Natural killer cell (primary cell): ENCODE results near the gene TGM2. TPM values are rescaled to one million over a fixed set of nuclear protein-coding genes. Genes with fewer than 3 reads are reported as not detected.
A peak's percentile ranks its signal among the peaks of the same experiment; 100 is the strongest.

Experiments used
- ATAC-seq, 3 donors: fragments of 150-1000 bp in 2 of 3; fragments of 200-7000 bp in 1 of 3; cut with Tn5 transposase; 1 replicate in 1 of 3; 2 replicates in 2 of 3; pipeline ENCODE4 v1.10.0; 2021; ENCODE audit warnings: mild to moderate bottlenecking in 2 of 3, moderate library complexity in 2 of 3
- DNase-seq, 2 donors: peaks; one replicate each; pipeline versions ENCODE4 v3.0.0 to v3.0.0-alpha.2; 2013 to 2021; ENCODE audit warnings: mixed read lengths in 1 of 2
- H3K27ac ChIP-seq: one replicate; pipeline ENCODE4 v1.5.1; 2013; ENCODE audit warnings: mild to moderate bottlenecking, low read length
- H3K27me3 ChIP-seq: one replicate; pipeline ENCODE4 v1.6.1; 2013; ENCODE audit warnings: low read length; ENCODE audit not compliant: control insufficient read depth, insufficient read depth
- H3K36me3 ChIP-seq: one replicate; pipeline ENCODE4 v1.6.1; 2013; ENCODE audit warnings: low read length; ENCODE audit not compliant: control insufficient read depth, insufficient read depth
- H3K4me1 ChIP-seq: one replicate; pipeline ENCODE4 v1.6.1; 2013; ENCODE audit warnings: low read length; ENCODE audit not compliant: control insufficient read depth, insufficient read depth
- H3K4me3 ChIP-seq: one replicate; pipeline ENCODE4 v1.5.1; 2013; ENCODE audit warnings: low read length
- H3K9me3 ChIP-seq: one replicate; pipeline ENCODE4 v1.6.1; 2013; ENCODE audit warnings: low read length; ENCODE audit not compliant: control insufficient read depth, insufficient read depth
- H3K27ac Mint-ChIP-seq, 2 donors: one replicate each; pipeline ENCODE4 v1.8.0; 2022; ENCODE audit warnings: mild to moderate bottlenecking in 2 of 2, mixed read lengths in 2 of 2, moderate library complexity in 1 of 2
- H3K27me3 Mint-ChIP-seq, 2 donors: one replicate each; pipeline ENCODE4 v1.8.0; 2022; ENCODE audit warnings: low read depth in 2 of 2, mixed read lengths in 2 of 2
- H3K36me3 Mint-ChIP-seq: one replicate; pipeline ENCODE4 v1.8.0; 2022; ENCODE audit warnings: mixed read lengths
- H3K4me1 Mint-ChIP-seq, 2 donors: one replicate each; pipeline ENCODE4 v1.8.0; 2022; ENCODE audit warnings: mixed read lengths in 2 of 2
- H3K4me3 Mint-ChIP-seq: one replicate; pipeline ENCODE4 v1.8.0; 2022; ENCODE audit warnings: mild to moderate bottlenecking, moderate library complexity, mixed read lengths
- H3K9me3 Mint-ChIP-seq, 2 donors: one replicate each; pipeline ENCODE4 v1.8.0; 2022; ENCODE audit warnings: mixed read lengths in 2 of 2
- WGBS: methylation state at CpG from one replicate; pipeline ENCODE4 v1.1.7; 2013; ENCODE audit warnings: missing lambda C conversion rate; ENCODE audit not compliant: insufficient coverage; 5-methylcytosine and 5-hydroxymethylcytosine counted together
- intact Hi-C: fragments of 100-400 bp; cut with micrococcal nuclease; formaldehyde crosslinking; loops from one replicate; pipeline ENCODE4 v1.14.2; 2022
- total RNA-seq, 4 donors: library from RNA; stranded (reverse); fragments of 120-200 nt in 1 of 4; gene quantifications; one replicate each; pipeline versions ENCODE4 v1.2.3 to v1.2.4, GENCODE V29; 2013 to 2022
- TF ChIP-seq, protein P1 (sequence below): fragments of 200-600 bp; IDR thresholded peaks from one replicate; pipeline ENCODE4 v1.8.0; 2022; ENCODE audit warnings: antibody characterized with exemption

TGM2 gene
- total RNA-seq, 3 donors from 2014 or later (not counting 1 experiment from before 2014, with no cell fraction given) = 0.33 TPM; not detected in 1

DNA sequence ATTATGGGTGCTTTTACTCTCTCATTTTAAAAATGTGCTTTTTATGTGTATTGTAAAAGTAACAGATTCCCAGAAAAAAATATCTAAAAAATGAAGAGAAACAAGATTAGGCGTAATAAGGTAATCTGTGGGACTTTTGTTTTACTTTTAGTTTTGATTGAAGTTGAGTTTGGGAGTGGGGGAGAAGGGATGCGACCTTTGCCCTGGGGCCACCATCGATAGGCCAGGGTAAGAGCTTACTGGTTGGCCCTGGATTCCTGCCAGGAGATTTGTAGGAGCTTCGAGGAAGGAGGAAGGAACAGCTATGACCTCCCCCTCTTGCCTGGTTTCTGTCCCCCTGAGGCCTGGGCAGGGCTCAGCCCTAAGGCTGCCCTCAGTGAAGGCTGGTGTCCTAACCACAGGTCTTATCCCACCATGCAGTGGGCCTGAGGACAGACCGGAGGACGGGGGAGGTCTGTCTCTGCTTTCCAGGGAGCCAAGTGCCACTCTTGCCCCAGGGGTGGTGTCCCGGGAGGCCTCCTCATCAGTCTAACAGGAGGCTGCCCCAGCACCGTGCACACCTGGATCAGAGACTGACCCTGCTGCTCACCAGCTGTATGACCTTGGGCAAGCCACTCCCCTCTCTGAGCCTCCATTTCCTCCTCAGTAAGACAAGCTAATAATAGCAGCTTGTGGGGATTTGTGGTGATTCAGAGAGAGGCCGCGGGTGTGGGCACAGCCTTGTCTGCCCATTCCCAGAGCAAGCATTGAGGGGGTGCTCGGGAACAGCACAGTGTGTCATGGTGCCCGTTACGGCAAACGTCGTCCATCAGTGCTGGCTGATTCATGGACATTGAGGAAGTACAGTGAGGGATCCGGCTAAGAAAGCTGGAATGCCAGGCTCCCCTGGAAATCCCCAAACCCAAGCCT, 21.2 kb downstream of the TGM2 start:
- Mint-ChIP-seq H3K4me3 (no peak overlapping the region), H3K27ac (no peak overlapping the region), H3K36me3 (no peaks in the 10 kb centered on the region), H3K4me1 (no peaks in the 10 kb centered on the region), H3K9me3 (no peaks in the 10 kb centered on the region), H3K27me3 (no peaks in the 10 kb centered on the region)
- H3K9me3 ChIP-seq = no peaks in the 10 kb centered on the region
- WGBS = 66% methylated on average over 16 of the region's 16 CpGs
- DNase-seq (peak in 1 of 2 donors; percentile 7), ATAC-seq (peak in 1 of 3 donors; percentile 21)
- H3K4me1 ChIP-seq = peaks cover 15% of the 10 kb centered on the region
- no peak overlapping the region for H3K4me3 ChIP-seq
- no peaks in the 10 kb centered on the region for H3K27me3 ChIP-seq
- intact Hi-C loops = no loop called here
- no peak overlapping the region for H3K27ac ChIP-seq
- TF ChIP-seq, protein P1, sequence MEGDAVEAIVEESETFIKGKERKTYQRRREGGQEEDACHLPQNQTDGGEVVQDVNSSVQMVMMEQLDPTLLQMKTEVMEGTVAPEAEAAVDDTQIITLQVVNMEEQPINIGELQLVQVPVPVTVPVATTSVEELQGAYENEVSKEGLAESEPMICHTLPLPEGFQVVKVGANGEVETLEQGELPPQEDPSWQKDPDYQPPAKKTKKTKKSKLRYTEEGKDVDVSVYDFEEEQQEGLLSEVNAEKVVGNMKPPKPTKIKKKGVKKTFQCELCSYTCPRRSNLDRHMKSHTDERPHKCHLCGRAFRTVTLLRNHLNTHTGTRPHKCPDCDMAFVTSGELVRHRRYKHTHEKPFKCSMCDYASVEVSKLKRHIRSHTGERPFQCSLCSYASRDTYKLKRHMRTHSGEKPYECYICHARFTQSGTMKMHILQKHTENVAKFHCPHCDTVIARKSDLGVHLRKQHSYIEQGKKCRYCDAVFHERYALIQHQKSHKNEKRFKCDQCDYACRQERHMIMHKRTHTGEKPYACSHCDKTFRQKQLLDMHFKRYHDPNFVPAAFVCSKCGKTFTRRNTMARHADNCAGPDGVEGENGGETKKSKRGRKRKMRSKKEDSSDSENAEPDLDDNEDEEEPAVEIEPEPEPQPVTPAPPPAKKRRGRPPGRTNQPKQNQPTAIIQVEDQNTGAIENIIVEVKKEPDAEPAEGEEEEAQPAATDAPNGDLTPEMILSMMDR = no peak
- no peaks in the 10 kb centered on the region for H3K36me3 ChIP-seq

DNA sequence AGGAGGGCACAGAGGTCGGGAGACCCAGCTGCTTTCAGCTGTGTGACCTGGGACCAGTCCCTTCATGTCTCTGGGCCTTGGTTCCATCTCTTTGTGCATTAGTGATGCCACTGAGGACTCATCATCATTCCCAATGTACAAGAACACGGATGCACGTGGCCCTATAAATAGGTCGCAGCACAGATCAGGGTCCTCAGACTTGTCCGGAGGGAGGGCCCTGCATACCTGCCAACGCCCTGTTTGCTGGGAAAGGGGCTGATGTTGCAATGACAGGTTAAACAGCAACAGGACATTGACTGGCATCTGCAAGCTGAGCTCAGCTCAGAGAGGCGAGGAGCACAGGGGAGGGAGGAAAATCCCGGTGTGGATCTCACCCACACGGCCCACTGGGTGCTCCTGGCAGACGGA, 21.8 kb downstream of the TGM2 start:
- TF ChIP-seq, protein P1 = no peak
- peaks cover 15% of the 10 kb centered on the region for H3K4me1 ChIP-seq
- Mint-ChIP-seq H3K27ac (no peak overlapping the region), H3K27me3 (no peaks in the 10 kb centered on the region), H3K36me3 (no peaks in the 10 kb centered on the region), H3K4me3 (no peak overlapping the region), H3K9me3 (no peaks in the 10 kb centered on the region), H3K4me1 (no peaks in the 10 kb centered on the region)
- H3K4me3 ChIP-seq = no peak overlapping the region
- WGBS = 90% methylated on average over 10 of the region's 10 CpGs
- no peak for DNase-seq
- no peak for ATAC-seq
- H3K27me3 ChIP-seq = no peaks in the 10 kb centered on the region
- no peaks in the 10 kb centered on the region for H3K36me3 ChIP-seq
- intact Hi-C loops = no loop called here
- H3K27ac ChIP-seq = no peak overlapping the region
- no peaks in the 10 kb centered on the region for H3K9me3 ChIP-seq

DNA sequence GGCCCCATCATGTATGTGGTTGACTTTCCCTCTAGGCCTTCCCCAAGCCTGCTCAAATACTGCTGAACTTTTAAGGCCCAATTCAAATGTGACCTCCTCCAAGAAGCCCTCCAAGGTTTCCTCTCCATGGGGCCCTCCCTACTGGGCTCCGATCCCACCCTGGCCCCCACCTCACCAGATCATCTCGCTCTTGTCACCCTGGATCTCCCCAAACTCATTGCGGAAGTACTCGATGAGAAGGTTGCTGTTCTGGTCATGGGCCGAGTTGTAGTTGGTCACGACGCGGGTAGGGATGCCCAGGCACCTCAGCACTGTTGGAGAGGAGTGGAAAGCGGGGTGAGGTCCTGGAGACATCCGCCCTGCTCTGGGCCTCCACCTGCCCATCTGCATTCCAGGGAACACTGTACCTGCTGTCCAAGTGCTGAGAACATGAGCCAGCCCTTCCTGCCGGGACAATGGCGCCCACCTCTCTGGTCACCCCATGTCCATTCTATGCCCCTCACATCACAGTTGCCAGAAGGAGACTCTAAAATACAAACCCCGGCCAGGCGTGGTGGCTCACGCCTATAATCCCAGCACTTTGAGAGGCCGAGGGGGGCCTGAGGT, 23.1 kb downstream of the TGM2 start:
- TF ChIP-seq, protein P1 = no peak
- no peaks in the 10 kb centered on the region for H3K4me1 Mint-ChIP-seq
- Histone ChIP-seq H3K36me3 (no peaks in the 10 kb centered on the region), H3K4me1 (peaks cover 15% of the 10 kb centered on the region), H3K9me3 (no peaks in the 10 kb centered on the region), H3K4me3 (no peak overlapping the region), H3K27ac (no peak overlapping the region), H3K27me3 (no peaks in the 10 kb centered on the region)
- no peaks in the 10 kb centered on the region for H3K9me3 Mint-ChIP-seq
- H3K36me3 Mint-ChIP-seq = no peaks in the 10 kb centered on the region
- no peak for DNase-seq
- H3K27ac Mint-ChIP-seq = no peak overlapping the region
- 98% methylated on average over 16 of the region's 16 CpGs for WGBS
- no peak for ATAC-seq
- no peaks in the 10 kb centered on the region for H3K27me3 Mint-ChIP-seq
- intact Hi-C loops = no loop called here
- no peak overlapping the region for H3K4me3 Mint-ChIP-seq
